Nephron progenitor cell (in vitro differentiated cells): Measurements from ENCODE around the gene JAKMIP2.

Experiments
- DNase-seq: peaks from one replicate; pipeline ENCODE4 v3.0.0; 2021
- H3K27ac Mint-ChIP-seq: 2 replicates; pipeline ENCODE4 v1.8.0; 2021; ENCODE audit warnings: mild to moderate bottlenecking, moderate library complexity, mixed read lengths
- H3K27me3 Mint-ChIP-seq: 2 replicates; pipeline ENCODE4 v1.8.0; 2021; ENCODE audit warnings: mild to moderate bottlenecking, low read depth, mixed read lengths; ENCODE audit not compliant: poor library complexity
- H3K36me3 Mint-ChIP-seq: 2 replicates; pipeline ENCODE4 v1.8.0; 2021; ENCODE audit warnings: low read depth, mixed read lengths
- H3K4me1 Mint-ChIP-seq: 2 replicates; pipeline ENCODE4 v1.8.0; 2021; ENCODE audit warnings: mixed read lengths
- H3K4me3 Mint-ChIP-seq: 2 replicates; pipeline ENCODE4 v1.8.0; 2021; ENCODE audit warnings: mild to moderate bottlenecking, moderate library complexity, mixed read lengths
- H3K9me3 Mint-ChIP-seq: 2 replicates; pipeline ENCODE4 v1.8.0; 2021; ENCODE audit warnings: mild to moderate bottlenecking, moderate library complexity, mixed read lengths
- CTCF ChIP-seq: fragments of 200-600 bp; sonication (generic); IDR thresholded peaks from 2 replicates; pipeline ENCODE4 v1.5.0; 2021; ENCODE audit warnings: antibody characterized with exemption

The JAKMIP2 gene

GRCh38 chr5:147619281-147619878, 163.1 kb downstream of the JAKMIP2 start:
- Mint-ChIP-seq H3K4me1 (no peaks in the 10 kb centered on the region), H3K27ac (no peak overlapping the region), H3K27me3 (peaks cover 5% of the 10 kb centered on the region), H3K9me3 (no peaks in the 10 kb centered on the region), H3K4me3 (no peak overlapping the region), H3K36me3 (peaks cover 71% of the 10 kb centered on the region)
- DNase-seq: no peak
- no peak for TF ChIP-seq CTCF

- Mint-ChIP-seq H3K4me1 (no peaks in the 10 kb centered on the region), H3K4me3 (no peak overlapping the region), H3K27ac (no peak overlapping the region), H3K27me3 (peaks cover 5% of the 10 kb centered on the region), H3K9me3 (no peaks in the 10 kb centered on the region), H3K36me3 (peaks cover 63% of the 10 kb centered on the region)
- no peak for TF ChIP-seq CTCF
- DNase-seq: no peak
Observed at GRCh38 chr5:147617711-147618350, 164.7 kb downstream of the JAKMIP2 start.

GRCh38 chr5:147617191-147617606, 165.3 kb downstream of the JAKMIP2 start:
- no peak for TF ChIP-seq CTCF
- peaks cover 57% of the 10 kb centered on the region for H3K36me3 Mint-ChIP-seq
- no peak overlapping the region for H3K4me3 Mint-ChIP-seq
- no peaks in the 10 kb centered on the region for H3K9me3 Mint-ChIP-seq
- H3K4me1 Mint-ChIP-seq: no peaks in the 10 kb centered on the region
- H3K27me3 Mint-ChIP-seq: peaks cover 5% of the 10 kb centered on the region
- no peak for DNase-seq
- no peak overlapping the region for H3K27ac Mint-ChIP-seq

GRCh38 chr5:147616421-147616820, 166.1 kb downstream of the JAKMIP2 start:
- DNase-seq: no peak
- Mint-ChIP-seq H3K36me3 (peaks cover 64% of the 10 kb centered on the region), H3K27ac (no peak overlapping the region), H3K4me1 (no peaks in the 10 kb centered on the region), H3K9me3 (no peaks in the 10 kb centered on the region), H3K27me3 (peaks cover 5% of the 10 kb centered on the region), H3K4me3 (no peak overlapping the region)
- TF ChIP-seq CTCF: no peak

GRCh38 chr5:147613359-147613758, 169.2 kb downstream of the JAKMIP2 start:
- Mint-ChIP-seq H3K9me3 (peaks cover 16% of the 10 kb centered on the region), H3K4me3 (no peak overlapping the region), H3K27me3 (peaks cover 5% of the 10 kb centered on the region), H3K4me1 (no peaks in the 10 kb centered on the region), H3K36me3 (peaks cover 80% of the 10 kb centered on the region), H3K27ac (no peak overlapping the region)
- DNase-seq: no peak
- no peak for TF ChIP-seq CTCF

- peaks cover 3% of the 10 kb centered on the region for H3K27me3 Mint-ChIP-seq
- H3K4me1 Mint-ChIP-seq: no peaks in the 10 kb centered on the region
- peaks cover 83% of the 10 kb centered on the region for H3K36me3 Mint-ChIP-seq
- peaks cover 28% of the 10 kb centered on the region for H3K9me3 Mint-ChIP-seq
- H3K27ac Mint-ChIP-seq: no peak overlapping the region
- no peak for TF ChIP-seq CTCF
- DNase-seq: no peak
- H3K4me3 Mint-ChIP-seq: no peak overlapping the region
Observed at GRCh38 chr5:147611483-147611882, 171.0 kb downstream of the JAKMIP2 start.
